ENCODE results near the gene C20orf141.

C20orf141 gene

GRCh38 chr20:2804852-2805688 is 9.7 kb upstream of the C20orf141 start:
- TF ChIP-seq GLIS2 (tag by site-specific recombination; IDR thresholded peaks at IDR 0.05) (no peak), ZNF692 (tag by site-specific recombination; IDR thresholded peaks at IDR 0.05) (no peak), ZNF2 (tag by site-specific recombination; IDR thresholded peaks at IDR 0.05) (no peak), ZNF311 (tag by site-specific recombination; IDR thresholded peaks at IDR 0.05; ENCODE audit: borderline replicate concordance) (no peak), ZNF449 (tag by site-specific recombination; IDR thresholded peaks at IDR 0.05) (no peak), ZNF776 (tag by site-specific recombination; IDR thresholded peaks at IDR 0.05; ENCODE audit: borderline replicate concordance) (no peak), ATF2 (tag by site-specific recombination; IDR thresholded peaks at IDR 0.05; ENCODE audit: low read depth) (no peak), ZNF24 (tag by site-specific recombination; IDR thresholded peaks at IDR 0.05) (no peak), REST (tag by site-specific recombination; IDR thresholded peaks at IDR 0.05) (no peak), ZNF423 (tag by site-specific recombination; IDR thresholded peaks at IDR 0.05) (no peak), ZNF791 (tag by site-specific recombination; IDR thresholded peaks at IDR 0.05) (no peak), KLF16 (tag by site-specific recombination; IDR thresholded peaks at IDR 0.05) (no peak), ZNF239 (tag by site-specific recombination; IDR thresholded peaks at IDR 0.05) (no peak), ZNF704 (tag by site-specific recombination; IDR thresholded peaks at IDR 0.05) (no peak)
- ChIA-PET POLR2A (no interaction called here), CTCF (interaction anchor here (0.5 to 1.2 kb wide), 2 partner anchors 52 to 377 kb away, joined by 3 to 4 read pairs; no protein-coding TSS in a partner anchor)
- H3K9me3 ChIP-seq (ENCODE audit: control insufficient read depth, insufficient read depth, low read depth, low read length) = no peaks in the 10 kb centered on the region
- no peak overlapping the region for H3K27ac ChIP-seq (ENCODE audit: extremely low read depth, low read depth, low read length)
- H3K36me3 ChIP-seq (ENCODE audit: control insufficient read depth in 2 of 2, insufficient read depth in 1 of 2, low read length in 2 of 2) = no peaks in the 10 kb centered on the region
- H3K4me1 ChIP-seq (ENCODE audit: control insufficient read depth, insufficient read depth, low read length) = no peaks in the 10 kb centered on the region
- H3K4me3 ChIP-seq (ENCODE audit: low read depth, low read length) = no peak overlapping the region
